Fibroblast of lung (primary cell): ENCODE measurements around the gene LKAAEAR1. TPM values are rescaled to one million over a fixed set of nuclear protein-coding genes. Genes with fewer than 3 reads are reported as not detected.

Source experiments
- polyA plus RNA-seq, 2 donors: library from polyadenylated mRNA; depleted of rRNA in 1 of 2; stranded (reverse) in 1 of 2; unstranded in 1 of 2; fragments of >200 nt; gene quantifications; 2 replicates each; pipeline ENCODE4 v1.2.1, GENCODE V29; 2011 to 2012; ENCODE audit warnings: missing spikeins in 1 of 2
- total RNA-seq: library from RNA; depleted of rRNA; stranded (reverse); fragments of >200 nt; gene quantifications from 2 replicates; pipeline ENCODE4 v1.2.1, GENCODE V29; 2014

The LKAAEAR1 gene
- total and polyA plus RNA-seq, 2 donors (not counting 1 experiment from before 2014, with no cell fraction given): not detected

Other genes starting within 250 kb of the LKAAEAR1 start
- gene ABHD16B, start 222.9 kb downstream of the LKAAEAR1 start, total RNA-seq: not detected in 2 replicates
- not detected in 2 replicates for gene ABHD16B, start 222.9 kb downstream of the LKAAEAR1 start, polyA plus RNA-seq
- gene TPD52L2, start 219.1 kb downstream of the LKAAEAR1 start, total RNA-seq: 84.2 and 123 TPM in 2 replicates
- 212 and 227 TPM in 2 replicates for gene TPD52L2, start 219.1 kb downstream of the LKAAEAR1 start, polyA plus RNA-seq
- gene DNAJC5, start 189.3 kb downstream of the LKAAEAR1 start, total RNA-seq: 35.7 and 48.9 TPM in 2 replicates
- 29.2 and 29.6 TPM in 2 replicates for gene DNAJC5, start 189.3 kb downstream of the LKAAEAR1 start, polyA plus RNA-seq
- 20.8 and 27.9 TPM in 2 replicates for gene UCKL1, start 128.0 kb downstream of the LKAAEAR1 start, total RNA-seq
- 16.4 and 16.7 TPM in 2 replicates for gene UCKL1, start 128.0 kb downstream of the LKAAEAR1 start, polyA plus RNA-seq
- 6.4 and 8.4 TPM in 2 replicates for gene ZNF512B, start 114.5 kb downstream of the LKAAEAR1 start, total RNA-seq
- 3.5 and 3.7 TPM in 2 replicates for gene ZNF512B, start 114.5 kb downstream of the LKAAEAR1 start, polyA plus RNA-seq
- 0.77 and 0.99 TPM in 2 replicates for gene SAMD10, start 104.8 kb downstream of the LKAAEAR1 start, total RNA-seq
- gene SAMD10, start 104.8 kb downstream of the LKAAEAR1 start, polyA plus RNA-seq: 0.37 and 0.86 TPM in 2 replicates
- gene PRPF6, start 103.3 kb downstream of the LKAAEAR1 start, total RNA-seq: 52.0 and 55.2 TPM in 2 replicates
- 28.2 and 40.5 TPM in 2 replicates for gene PRPF6, start 103.3 kb downstream of the LKAAEAR1 start, polyA plus RNA-seq
- gene C20orf204, start 48.2 kb downstream of the LKAAEAR1 start, total RNA-seq: 0.26 and 0.66 TPM in 2 replicates
- 0.02 TPM in 2 replicates for gene C20orf204, start 48.2 kb downstream of the LKAAEAR1 start, polyA plus RNA-seq
- gene SOX18, start 34.8 kb downstream of the LKAAEAR1 start, total RNA-seq: not detected in 2 replicates
- gene SOX18, start 34.8 kb downstream of the LKAAEAR1 start, polyA plus RNA-seq: not detected in 2 replicates
- gene TCEA2, start 21.2 kb downstream of the LKAAEAR1 start, total RNA-seq: 23.9 and 25.2 TPM in 2 replicates
- 12.7 and 17.1 TPM in 2 replicates for gene TCEA2, start 21.2 kb downstream of the LKAAEAR1 start, polyA plus RNA-seq
- 9.1 and 11.6 TPM in 2 replicates for gene RGS19, start 4.9 kb downstream of the LKAAEAR1 start, total RNA-seq
- 5.5 and 5.8 TPM in 2 replicates for gene RGS19, start 4.9 kb downstream of the LKAAEAR1 start, polyA plus RNA-seq
- 2.6 and 4.1 TPM in 2 replicates for gene OPRL1, start 4.3 kb downstream of the LKAAEAR1 start, total RNA-seq
- 0.17 and 0.49 TPM in 2 replicates for gene OPRL1, start 4.3 kb downstream of the LKAAEAR1 start, polyA plus RNA-seq
- not detected in 2 replicates for gene NPBWR2, start 23.2 kb upstream of the LKAAEAR1 start, total RNA-seq
- not detected in 2 replicates for gene NPBWR2, start 23.2 kb upstream of the LKAAEAR1 start, polyA plus RNA-seq
- not detected in 2 replicates for gene MYT1, start 80.1 kb upstream of the LKAAEAR1 start, total RNA-seq
- not detected in 2 replicates for gene MYT1, start 80.1 kb upstream of the LKAAEAR1 start, polyA plus RNA-seq
- gene PCMTD2, start 171.3 kb upstream of the LKAAEAR1 start, total RNA-seq: 39.5 and 68.8 TPM in 2 replicates
- gene PCMTD2, start 171.3 kb upstream of the LKAAEAR1 start, polyA plus RNA-seq: 28.8 and 42.9 TPM in 2 replicates